Transverse colon (tissue), 4 donors: Measurements from ENCODE around the gene RTL10.

ENCODE experiments used
- CTCF ChIP-seq, 5 experiments: fragments of 200-600 bp in 3 of 5; fragments of 450-650 bp in 2 of 5; sonication (generic) in 3 of 5; IDR thresholded peaks; 1 replicate in 2 of 5; 2 replicates in 3 of 5; pipeline ENCODE4 v1.5.1; 2016 to 2017; ENCODE audit warnings: antibody characterized with exemption in 5 of 5, inconsistent platforms in 3 of 5, mild to moderate bottlenecking in 2 of 5, moderate library complexity in 1 of 5
- POLR2A ChIP-seq: fragments of 450-650 bp; IDR thresholded peaks from one replicate; pipeline ENCODE4 v1.6.1; 2016; ENCODE audit warnings: antibody characterized with exemption, mild to moderate bottlenecking, moderate library complexity
- POLR2AphosphoS5 ChIP-seq, 3 donors: sonication (generic); formaldehyde crosslinking; IDR thresholded peaks; one replicate each; pipeline ENCODE4 v1.6.1; 2016; ENCODE audit warnings: antibody characterized with exemption in 3 of 3

GRCh38 chr22:19878461-19879245, 24.0 kb upstream of the RTL10 start:
- TF ChIP-seq CTCF (IDR thresholded peaks at IDR 0.05) (no peak), POLR2A (no peak), POLR2AphosphoS5 (IDR thresholded peaks at IDR 0.05) (no peak)
